Suprapubic skin (tissue), 3 donors: ENCODE results near the gene GRIK4.
A peak's percentile ranks its signal among the peaks of the same experiment; 100 is the strongest.

ENCODE experiments used
- POLR2A ChIP-seq, 2 donors: fragments of 450-650 bp; IDR thresholded peaks; one replicate each; pipeline ENCODE4 v1.6.1; 2017; ENCODE audit warnings: antibody characterized with exemption in 2 of 2, mild to moderate bottlenecking in 2 of 2, moderate library complexity in 2 of 2
- TF ChIP-seq, protein P1 (sequence below), 2 donors: fragments of 200-600 bp in 1 of 2; fragments of 450-650 bp in 1 of 2; sonication (generic) in 1 of 2; IDR thresholded peaks; one replicate each; pipeline ENCODE4 v1.5.1; 2016 to 2019; ENCODE audit warnings: antibody characterized with exemption in 2 of 2, mild to moderate bottlenecking in 1 of 2, moderate library complexity in 1 of 2

- TF ChIP-seq, protein P1, sequence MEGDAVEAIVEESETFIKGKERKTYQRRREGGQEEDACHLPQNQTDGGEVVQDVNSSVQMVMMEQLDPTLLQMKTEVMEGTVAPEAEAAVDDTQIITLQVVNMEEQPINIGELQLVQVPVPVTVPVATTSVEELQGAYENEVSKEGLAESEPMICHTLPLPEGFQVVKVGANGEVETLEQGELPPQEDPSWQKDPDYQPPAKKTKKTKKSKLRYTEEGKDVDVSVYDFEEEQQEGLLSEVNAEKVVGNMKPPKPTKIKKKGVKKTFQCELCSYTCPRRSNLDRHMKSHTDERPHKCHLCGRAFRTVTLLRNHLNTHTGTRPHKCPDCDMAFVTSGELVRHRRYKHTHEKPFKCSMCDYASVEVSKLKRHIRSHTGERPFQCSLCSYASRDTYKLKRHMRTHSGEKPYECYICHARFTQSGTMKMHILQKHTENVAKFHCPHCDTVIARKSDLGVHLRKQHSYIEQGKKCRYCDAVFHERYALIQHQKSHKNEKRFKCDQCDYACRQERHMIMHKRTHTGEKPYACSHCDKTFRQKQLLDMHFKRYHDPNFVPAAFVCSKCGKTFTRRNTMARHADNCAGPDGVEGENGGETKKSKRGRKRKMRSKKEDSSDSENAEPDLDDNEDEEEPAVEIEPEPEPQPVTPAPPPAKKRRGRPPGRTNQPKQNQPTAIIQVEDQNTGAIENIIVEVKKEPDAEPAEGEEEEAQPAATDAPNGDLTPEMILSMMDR (IDR thresholded peaks at IDR 0.05) = peak in 1 of 2 donors; percentile 29
- no peak for TF ChIP-seq POLR2A (IDR thresholded peaks at IDR 0.05)
Measured at GRCh38 chr11:120715239-120715638, 203.7 kb downstream of the GRIK4 start.
